Stimulated activated naive CD8-positive, alpha-beta T cell treated with anti-CD3 and anti-CD28 coated beads, Interleukin-15, amount 100 ng/mL, for 72 hours (primary cell): ENCODE data around the gene PARVB.

Experiments used
- ATAC-seq: fragments of 150-1000 bp; cut with Tn5 transposase; 2 replicates; pipeline ENCODE4 v1.10.0; 2021; ENCODE audit warnings: mild to moderate bottlenecking, moderate library complexity
- DNase-seq, 2 donors: peaks; one replicate each; pipeline ENCODE4 v3.0.0; 2021 to 2022
- H3K27ac Mint-ChIP-seq, 2 donors: one replicate each; pipeline ENCODE4 v1.8.0; 2022; ENCODE audit warnings: mild to moderate bottlenecking in 2 of 2, mixed read lengths in 2 of 2, moderate library complexity in 2 of 2
- H3K27me3 Mint-ChIP-seq: one replicate; pipeline ENCODE4 v1.8.0; 2022; ENCODE audit warnings: mixed read lengths
- H3K4me1 Mint-ChIP-seq: one replicate; pipeline ENCODE4 v1.8.0; 2022; ENCODE audit warnings: mild to moderate bottlenecking, mixed read lengths
- H3K4me3 Mint-ChIP-seq, 2 donors: one replicate each; pipeline ENCODE4 v1.8.0; 2022; ENCODE audit warnings: mild to moderate bottlenecking in 2 of 2, mixed read lengths in 2 of 2, moderate library complexity in 1 of 2
- H3K9me3 Mint-ChIP-seq, 2 donors: one replicate each; pipeline ENCODE4 v1.8.0; 2022; ENCODE audit warnings: mixed read lengths in 2 of 2

The PARVB gene

GRCh38 chr22:44111562-44112155 is 87.6 kb downstream of the PARVB start:
- Mint-ChIP-seq H3K4me3 (no peak overlapping the region), H3K4me1 (peaks cover 14% of the 10 kb centered on the region), H3K9me3 (no peaks in the 10 kb centered on the region), H3K27ac (no peak overlapping the region), H3K27me3 (no peaks in the 10 kb centered on the region)
- ATAC-seq: no peak
- DNase-seq: no peak

- Mint-ChIP-seq H3K4me3 (no peak overlapping the region), H3K9me3 (no peaks in the 10 kb centered on the region), H3K27me3 (no peaks in the 10 kb centered on the region), H3K27ac (peak overlapping the region; percentile 19 to 32), H3K4me1 (peaks cover 13% of the 10 kb centered on the region)
- no peak for DNase-seq
- ATAC-seq: no peak
Observed at GRCh38 chr22:44112191-44112590, 88.1 kb downstream of the PARVB start.

GRCh38 chr22:44116331-44116730 is 92.2 kb downstream of the PARVB start:
- Mint-ChIP-seq H3K27ac (peak overlapping the region in 1 of 2 donors; percentile 50), H3K4me1 (peaks cover 10% of the 10 kb centered on the region), H3K9me3 (no peaks in the 10 kb centered on the region), H3K27me3 (no peaks in the 10 kb centered on the region), H3K4me3 (no peak overlapping the region)
- ATAC-seq: no peak
- DNase-seq: no peak

GRCh38 chr22:44116755-44117684 is 92.9 kb downstream of the PARVB start:
- Mint-ChIP-seq H3K9me3 (no peaks in the 10 kb centered on the region), H3K4me1 (peaks cover 10% of the 10 kb centered on the region), H3K27me3 (no peaks in the 10 kb centered on the region), H3K27ac (peak overlapping the region in 1 of 2 donors; percentile 50), H3K4me3 (no peak overlapping the region)
- ATAC-seq (peak; percentile 15), DNase-seq (no peak)

GRCh38 chr22:44117746-44118145 is 93.6 kb downstream of the PARVB start:
- Mint-ChIP-seq H3K27ac (no peak overlapping the region), H3K27me3 (no peaks in the 10 kb centered on the region), H3K4me1 (peaks cover 10% of the 10 kb centered on the region)

GRCh38 chr22:44118645-44119315 is 94.7 kb downstream of the PARVB start:
- Mint-ChIP-seq H3K27ac (no peak overlapping the region), H3K9me3 (no peaks in the 10 kb centered on the region), H3K4me3 (no peak overlapping the region), H3K27me3 (no peaks in the 10 kb centered on the region), H3K4me1 (peaks cover 10% of the 10 kb centered on the region)
- ATAC-seq (no peak), DNase-seq (no peak)

More at GRCh38 chr22:44117746-44118145, 93.6 kb downstream of the PARVB start:
- no peak overlapping the region for H3K4me3 Mint-ChIP-seq
- DNase-seq: no peak
- no peaks in the 10 kb centered on the region for H3K9me3 Mint-ChIP-seq
- no peak for ATAC-seq

- peaks cover 10% of the 10 kb centered on the region for H3K4me1 Mint-ChIP-seq
- DNase-seq (no peak), ATAC-seq (no peak)
- H3K9me3 Mint-ChIP-seq: peaks cover 0 to 2% of the 10 kb centered on the region in 2 donors
- no peaks in the 10 kb centered on the region for H3K27me3 Mint-ChIP-seq
- H3K4me3 Mint-ChIP-seq: no peak overlapping the region
- peak overlapping the region in 1 of 2 donors; percentile 5 for H3K27ac Mint-ChIP-seq
Observed at GRCh38 chr22:44119669-44120313, 95.7 kb downstream of the PARVB start.

- DNase-seq (no peak), ATAC-seq (no peak)
- no peak overlapping the region for H3K27ac Mint-ChIP-seq
- peaks cover 10% of the 10 kb centered on the region for H3K4me1 Mint-ChIP-seq
- H3K27me3 Mint-ChIP-seq: no peaks in the 10 kb centered on the region
- H3K4me3 Mint-ChIP-seq: no peak overlapping the region
- peaks cover 4 to 8% of the 10 kb centered on the region in 2 donors for H3K9me3 Mint-ChIP-seq
Observed at GRCh38 chr22:44120314-44120704, 96.2 kb downstream of the PARVB start.

GRCh38 chr22:44125421-44125820 is 101.3 kb downstream of the PARVB start:
- Mint-ChIP-seq H3K4me3 (no peak overlapping the region), H3K4me1 (no peaks in the 10 kb centered on the region), H3K27me3 (no peaks in the 10 kb centered on the region), H3K9me3 (peaks cover 16 to 25% of the 10 kb centered on the region in 2 donors), H3K27ac (no peak overlapping the region)
- no peak for ATAC-seq
- no peak for DNase-seq

GRCh38 chr22:44126807-44127206 is 102.7 kb downstream of the PARVB start:
- Mint-ChIP-seq H3K27me3 (no peaks in the 10 kb centered on the region), H3K27ac (no peak overlapping the region), H3K4me3 (no peak overlapping the region), H3K4me1 (no peaks in the 10 kb centered on the region), H3K9me3 (peaks cover 16 to 25% of the 10 kb centered on the region in 2 donors)
- DNase-seq (no peak), ATAC-seq (no peak)

GRCh38 chr22:44127356-44127755 is 103.3 kb downstream of the PARVB start:
- DNase-seq (no peak), ATAC-seq (no peak)
- Mint-ChIP-seq H3K27me3 (no peaks in the 10 kb centered on the region), H3K4me3 (no peak overlapping the region), H3K27ac (peak overlapping the region in 1 of 2 donors; percentile 6), H3K9me3 (peaks cover 16 to 25% of the 10 kb centered on the region in 2 donors), H3K4me1 (no peaks in the 10 kb centered on the region)

GRCh38 chr22:44128958-44129618 is 105.0 kb downstream of the PARVB start:
- Mint-ChIP-seq H3K4me1 (no peaks in the 10 kb centered on the region), H3K27me3 (no peaks in the 10 kb centered on the region), H3K4me3 (no peak overlapping the region), H3K9me3 (peaks cover 16 to 25% of the 10 kb centered on the region in 2 donors), H3K27ac (peak overlapping the region in 1 of 2 donors; percentile 12)
- ATAC-seq (no peak), DNase-seq (no peak)

GRCh38 chr22:44129619-44129976 is 105.5 kb downstream of the PARVB start:
- no peak for ATAC-seq
- no peak overlapping the region for H3K4me3 Mint-ChIP-seq
- no peaks in the 10 kb centered on the region for H3K27me3 Mint-ChIP-seq
- H3K27ac Mint-ChIP-seq: peak overlapping the region in 1 of 2 donors; percentile 78
- DNase-seq: no peak
- peaks cover 16 to 24% of the 10 kb centered on the region in 2 donors for H3K9me3 Mint-ChIP-seq
- no peaks in the 10 kb centered on the region for H3K4me1 Mint-ChIP-seq

GRCh38 chr22:44130076-44130711 is 106.1 kb downstream of the PARVB start:
- ATAC-seq (no peak), DNase-seq (no peak)
- Mint-ChIP-seq H3K4me1 (no peaks in the 10 kb centered on the region), H3K27me3 (no peaks in the 10 kb centered on the region), H3K27ac (no peak overlapping the region), H3K4me3 (no peak overlapping the region), H3K9me3 (peaks cover 12 to 18% of the 10 kb centered on the region in 2 donors)
